ENCODE measurements around the gene OMP. TPM values are rescaled to one million over a fixed set of nuclear protein-coding genes. Genes with fewer than 3 reads are reported as not detected.

Gene OMP
- total RNA-seq, 1 donor from 2014 or later: not detected

DNA sequence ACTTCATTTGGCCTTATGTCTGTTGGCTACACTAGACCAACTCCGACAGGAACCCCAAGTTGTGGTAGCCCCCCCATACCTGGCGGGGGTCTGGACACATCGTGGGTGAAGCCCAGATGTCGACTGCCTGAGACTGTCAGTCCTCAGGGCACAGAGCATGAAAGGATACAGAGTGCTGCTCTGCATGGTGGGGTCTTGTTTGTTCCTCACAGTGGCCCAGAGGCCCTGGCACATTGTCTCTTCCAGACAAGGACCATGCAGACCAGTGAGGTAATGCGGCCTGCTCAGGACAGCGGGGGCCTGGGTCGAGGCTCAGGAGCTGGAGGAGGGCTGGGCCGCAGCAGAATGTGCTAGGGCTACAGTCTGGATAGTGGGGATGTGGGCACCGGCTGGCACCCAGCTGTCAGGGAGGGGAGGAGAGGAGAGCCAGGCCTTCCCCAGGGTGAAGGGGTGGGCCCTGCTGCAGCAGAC, 21.2 kb upstream of the OMP start:
- DNase-seq (ENCODE audit: low read depth) (no peak), FAIRE-seq (peak; percentile 18)

GRCh38 chr11:77081976-77082836, 20.4 kb upstream of the OMP start:
- TF ChIP-seq, protein P1, sequence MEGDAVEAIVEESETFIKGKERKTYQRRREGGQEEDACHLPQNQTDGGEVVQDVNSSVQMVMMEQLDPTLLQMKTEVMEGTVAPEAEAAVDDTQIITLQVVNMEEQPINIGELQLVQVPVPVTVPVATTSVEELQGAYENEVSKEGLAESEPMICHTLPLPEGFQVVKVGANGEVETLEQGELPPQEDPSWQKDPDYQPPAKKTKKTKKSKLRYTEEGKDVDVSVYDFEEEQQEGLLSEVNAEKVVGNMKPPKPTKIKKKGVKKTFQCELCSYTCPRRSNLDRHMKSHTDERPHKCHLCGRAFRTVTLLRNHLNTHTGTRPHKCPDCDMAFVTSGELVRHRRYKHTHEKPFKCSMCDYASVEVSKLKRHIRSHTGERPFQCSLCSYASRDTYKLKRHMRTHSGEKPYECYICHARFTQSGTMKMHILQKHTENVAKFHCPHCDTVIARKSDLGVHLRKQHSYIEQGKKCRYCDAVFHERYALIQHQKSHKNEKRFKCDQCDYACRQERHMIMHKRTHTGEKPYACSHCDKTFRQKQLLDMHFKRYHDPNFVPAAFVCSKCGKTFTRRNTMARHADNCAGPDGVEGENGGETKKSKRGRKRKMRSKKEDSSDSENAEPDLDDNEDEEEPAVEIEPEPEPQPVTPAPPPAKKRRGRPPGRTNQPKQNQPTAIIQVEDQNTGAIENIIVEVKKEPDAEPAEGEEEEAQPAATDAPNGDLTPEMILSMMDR (IDR thresholded peaks at IDR 0.05; ENCODE audit: insufficient read depth, low read length, severe bottlenecking): no peak
- Histone ChIP-seq H3K4me3 (ENCODE audit: low read depth, low read length) (no peak overlapping the region), H3K36me3 (ENCODE audit: control insufficient read depth, insufficient read depth, low read length) (no peaks in the 10 kb centered on the region), H3K27me3 (ENCODE audit: control insufficient read depth, insufficient read depth, low read length) (no peaks in the 10 kb centered on the region)
- FAIRE-seq (no peak), DNase-seq (ENCODE audit: low read depth) (no peak)

More for the DNA sequence above, 21.2 kb upstream of the OMP start:
- H3K36me3 ChIP-seq (ENCODE audit: control insufficient read depth, insufficient read depth, low read length): no peaks in the 10 kb centered on the region
- H3K27me3 ChIP-seq (ENCODE audit: control insufficient read depth, insufficient read depth, low read length): no peaks in the 10 kb centered on the region
- TF ChIP-seq, protein P1 (IDR thresholded peaks at IDR 0.05; ENCODE audit: insufficient read depth, low read length, severe bottlenecking): no peak
- H3K4me3 ChIP-seq (ENCODE audit: low read depth, low read length): no peak overlapping the region

- Histone ChIP-seq H3K36me3 (ENCODE audit: control insufficient read depth, insufficient read depth, low read length) (no peaks in the 10 kb centered on the region), H3K4me3 (ENCODE audit: low read depth, low read length) (no peak overlapping the region), H3K27me3 (ENCODE audit: control insufficient read depth, insufficient read depth, low read length) (no peaks in the 10 kb centered on the region)
- TF ChIP-seq, protein P1 (IDR thresholded peaks at IDR 0.05; ENCODE audit: insufficient read depth, low read length, severe bottlenecking): no peak
- DNase-seq (ENCODE audit: low read depth) (no peak), FAIRE-seq (peak; percentile 52)
Observed at GRCh38 chr11:77082838-77083565, 19.6 kb upstream of the OMP start.

- no peak overlapping the region for H3K4me3 ChIP-seq (ENCODE audit: low read depth, low read length)
- H3K27me3 ChIP-seq (ENCODE audit: control insufficient read depth, insufficient read depth, low read length): no peaks in the 10 kb centered on the region
- H3K36me3 ChIP-seq (ENCODE audit: control insufficient read depth, insufficient read depth, low read length): no peaks in the 10 kb centered on the region
- FAIRE-seq (no peak), DNase-seq (ENCODE audit: low read depth) (no peak)
- TF ChIP-seq, protein P1 (IDR thresholded peaks at IDR 0.05; ENCODE audit: insufficient read depth, low read length, severe bottlenecking): no peak
Observed at GRCh38 chr11:77083566-77084245, 18.9 kb upstream of the OMP start.

DNA sequence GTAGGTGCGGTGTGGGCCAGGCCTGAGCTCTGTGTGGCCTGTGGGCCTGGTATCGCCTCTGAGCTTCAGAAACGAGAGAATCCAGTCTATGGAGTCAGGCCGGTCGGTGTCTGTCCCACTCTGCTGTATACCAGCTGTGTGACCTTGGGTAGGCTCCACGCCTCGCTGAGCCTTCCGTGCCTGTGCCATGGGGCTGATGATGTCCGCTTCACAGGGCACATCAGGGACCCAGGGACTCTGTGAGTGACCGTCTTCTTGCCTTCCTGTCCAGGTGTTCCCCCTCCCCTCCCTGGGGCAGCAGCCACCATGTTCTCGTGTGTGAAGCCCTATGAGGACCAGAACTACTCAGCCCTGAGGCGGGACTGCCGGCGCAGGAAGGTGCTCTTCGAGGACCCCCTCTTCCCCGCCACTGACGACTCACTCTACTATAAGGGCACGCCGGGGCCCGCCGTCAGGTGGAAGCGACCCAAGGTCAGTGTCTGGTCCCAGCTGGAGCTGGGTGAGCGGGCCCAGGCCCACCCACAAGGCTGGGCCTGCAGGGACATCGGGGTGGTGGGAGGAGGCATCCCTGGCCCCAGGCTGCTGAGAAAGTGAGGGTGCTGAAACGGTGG, 18.0 kb upstream of the OMP start:
- DNase-seq (ENCODE audit: low read depth): no peak
- Histone ChIP-seq H3K27me3 (ENCODE audit: control insufficient read depth, insufficient read depth, low read length) (no peaks in the 10 kb centered on the region), H3K36me3 (ENCODE audit: control insufficient read depth, insufficient read depth, low read length) (no peaks in the 10 kb centered on the region), H3K4me3 (ENCODE audit: low read depth, low read length) (no peak overlapping the region)
- no peak for FAIRE-seq
- TF ChIP-seq, protein P1 (IDR thresholded peaks at IDR 0.05; ENCODE audit: insufficient read depth, low read length, severe bottlenecking): no peak
